ENCODE results near the gene GINM1.

GINM1 gene

DNA sequence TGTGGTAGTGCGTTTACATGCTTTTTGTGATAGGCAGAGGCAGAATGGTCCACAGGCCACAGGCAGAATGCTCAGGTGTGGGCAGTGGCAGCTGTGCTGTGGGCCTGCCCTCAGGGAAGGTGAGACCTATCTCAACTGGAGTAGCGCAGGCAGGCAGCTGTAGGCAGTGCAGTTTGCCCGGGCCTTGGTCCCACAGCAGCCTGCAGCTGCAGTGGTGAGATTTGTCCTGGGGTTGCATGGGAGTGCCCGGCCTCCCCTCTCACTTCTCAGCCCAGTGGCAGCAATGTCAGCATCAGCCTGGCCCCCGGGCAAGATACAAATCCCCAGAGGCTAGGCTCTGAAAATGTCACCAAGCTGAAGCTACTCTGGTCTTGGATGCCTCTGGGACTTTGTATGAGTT, 14.3 kb upstream of the GINM1 start:
- TF ChIP-seq, protein P1, sequence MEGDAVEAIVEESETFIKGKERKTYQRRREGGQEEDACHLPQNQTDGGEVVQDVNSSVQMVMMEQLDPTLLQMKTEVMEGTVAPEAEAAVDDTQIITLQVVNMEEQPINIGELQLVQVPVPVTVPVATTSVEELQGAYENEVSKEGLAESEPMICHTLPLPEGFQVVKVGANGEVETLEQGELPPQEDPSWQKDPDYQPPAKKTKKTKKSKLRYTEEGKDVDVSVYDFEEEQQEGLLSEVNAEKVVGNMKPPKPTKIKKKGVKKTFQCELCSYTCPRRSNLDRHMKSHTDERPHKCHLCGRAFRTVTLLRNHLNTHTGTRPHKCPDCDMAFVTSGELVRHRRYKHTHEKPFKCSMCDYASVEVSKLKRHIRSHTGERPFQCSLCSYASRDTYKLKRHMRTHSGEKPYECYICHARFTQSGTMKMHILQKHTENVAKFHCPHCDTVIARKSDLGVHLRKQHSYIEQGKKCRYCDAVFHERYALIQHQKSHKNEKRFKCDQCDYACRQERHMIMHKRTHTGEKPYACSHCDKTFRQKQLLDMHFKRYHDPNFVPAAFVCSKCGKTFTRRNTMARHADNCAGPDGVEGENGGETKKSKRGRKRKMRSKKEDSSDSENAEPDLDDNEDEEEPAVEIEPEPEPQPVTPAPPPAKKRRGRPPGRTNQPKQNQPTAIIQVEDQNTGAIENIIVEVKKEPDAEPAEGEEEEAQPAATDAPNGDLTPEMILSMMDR (IDR thresholded peaks at IDR 0.05) = no peak

DNA sequence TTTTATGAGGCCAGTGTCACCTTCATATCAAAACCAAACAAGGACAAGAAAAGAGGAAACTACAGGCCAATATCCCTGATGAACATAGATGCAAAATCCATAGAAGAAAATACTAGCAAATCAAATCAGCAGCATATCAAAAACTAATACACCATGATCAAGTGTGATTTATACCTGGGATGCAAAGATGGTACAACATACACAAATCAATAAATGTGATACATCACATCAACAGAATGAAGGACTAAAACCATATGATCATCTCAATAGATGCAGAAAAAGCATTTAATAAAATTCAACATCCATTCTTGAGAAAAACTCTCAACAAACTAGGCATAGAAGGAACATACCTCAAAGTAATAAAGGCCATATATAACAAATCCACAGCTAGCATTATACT, 8.1 kb upstream of the GINM1 start:
- TF ChIP-seq, protein P1 (IDR thresholded peaks at IDR 0.05) = no peak

DNA sequence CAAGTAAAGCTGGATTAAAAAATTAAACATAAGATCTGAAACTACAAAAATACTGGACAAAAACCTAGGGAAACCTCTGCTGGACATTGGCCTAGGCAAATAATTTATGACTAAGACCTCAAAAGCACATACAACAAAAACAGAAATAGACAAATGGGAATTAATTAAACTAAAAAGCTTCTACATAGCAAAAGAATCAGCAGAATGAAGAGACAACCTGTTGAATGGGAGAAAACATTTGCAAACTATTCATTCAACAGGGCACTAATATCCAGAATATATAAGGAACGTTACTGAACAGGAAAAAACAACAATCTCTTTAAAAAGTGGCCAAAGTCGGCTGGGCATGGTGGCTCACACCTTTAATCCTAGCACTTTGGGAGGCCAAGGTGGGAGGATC, 6.8 kb upstream of the GINM1 start:
- TF ChIP-seq, protein P1 (IDR thresholded peaks at IDR 0.05) = no peak

DNA sequence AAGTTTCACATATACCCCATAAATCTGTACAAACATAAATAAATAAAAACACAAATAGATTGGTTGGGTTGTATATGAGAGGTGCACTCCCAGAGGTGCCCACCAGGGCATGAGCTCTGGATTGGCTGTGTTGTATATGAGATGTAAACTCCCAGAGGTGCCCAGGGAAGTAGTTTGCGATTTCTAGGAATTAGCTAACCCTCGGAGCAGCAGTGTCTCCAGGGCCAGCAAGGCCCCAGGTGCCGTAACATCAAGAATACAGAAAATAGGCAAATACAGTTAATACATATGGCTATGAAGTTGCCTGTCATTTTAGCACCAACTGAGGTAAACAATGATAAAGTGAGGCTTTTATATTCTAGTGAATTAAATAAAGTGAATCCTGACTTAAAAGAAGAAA, 5.4 kb upstream of the GINM1 start:
- TF ChIP-seq, protein P1 (IDR thresholded peaks at IDR 0.05) = peak; percentile 28; the same call in 1 of the 2 replicates

DNA sequence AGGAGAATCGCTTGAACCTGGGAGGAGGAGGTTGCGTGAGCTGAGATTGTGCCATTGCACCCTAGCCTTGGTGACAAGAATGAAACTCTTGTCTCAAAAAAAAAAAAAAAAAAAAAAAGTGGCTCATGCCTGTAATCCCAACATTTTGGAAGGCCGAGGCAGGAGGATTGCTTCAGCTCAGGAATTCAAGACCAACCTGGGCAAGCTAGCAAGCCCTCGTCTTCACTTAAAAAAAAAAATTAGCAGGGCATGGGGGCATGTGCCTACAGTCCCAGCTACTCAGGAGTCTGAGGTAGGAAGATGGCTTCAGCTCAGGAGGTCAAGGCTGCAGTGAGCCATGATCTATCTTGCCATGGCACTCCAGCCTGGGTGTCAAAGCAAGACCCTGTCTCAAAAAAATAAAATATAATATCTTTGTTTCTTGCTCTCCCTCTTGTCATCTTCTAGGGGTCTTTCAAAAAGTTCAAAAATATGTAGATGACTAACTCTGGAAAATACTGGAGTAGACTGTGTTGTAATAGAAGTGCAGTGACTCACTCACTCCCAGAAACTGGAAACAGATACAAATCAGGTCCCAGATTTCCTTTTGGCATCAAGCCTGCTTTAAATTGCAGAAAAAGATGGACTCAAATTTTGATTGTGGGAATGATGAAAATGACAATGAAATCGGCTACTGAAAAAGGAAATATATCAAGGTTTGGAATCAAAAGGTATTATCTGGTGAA, 2.8 kb upstream of the GINM1 start:
- TF ChIP-seq, protein P1 (IDR thresholded peaks at IDR 0.05) = no peak

DNA sequence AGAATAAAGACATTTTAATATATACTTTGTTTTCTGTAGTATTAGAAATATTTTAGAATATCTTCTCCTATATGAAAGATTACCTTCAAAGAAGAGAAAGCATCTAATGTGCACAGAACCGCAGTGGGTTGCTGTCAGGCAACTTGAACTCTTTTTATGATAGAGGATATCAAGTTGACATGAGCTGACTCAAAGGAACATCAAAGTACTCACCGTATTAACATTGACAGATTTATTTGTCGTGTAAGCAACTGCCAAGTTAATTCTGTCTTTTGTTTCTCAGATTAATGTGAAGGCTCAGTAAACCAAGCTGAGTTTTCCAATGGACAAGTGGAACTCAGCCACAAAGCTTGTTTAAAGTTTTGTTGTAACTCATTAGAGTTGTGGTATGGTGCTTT, 2.2 kb upstream of the GINM1 start:
- TF ChIP-seq, protein P1 (IDR thresholded peaks at IDR 0.05) = no peak

DNA sequence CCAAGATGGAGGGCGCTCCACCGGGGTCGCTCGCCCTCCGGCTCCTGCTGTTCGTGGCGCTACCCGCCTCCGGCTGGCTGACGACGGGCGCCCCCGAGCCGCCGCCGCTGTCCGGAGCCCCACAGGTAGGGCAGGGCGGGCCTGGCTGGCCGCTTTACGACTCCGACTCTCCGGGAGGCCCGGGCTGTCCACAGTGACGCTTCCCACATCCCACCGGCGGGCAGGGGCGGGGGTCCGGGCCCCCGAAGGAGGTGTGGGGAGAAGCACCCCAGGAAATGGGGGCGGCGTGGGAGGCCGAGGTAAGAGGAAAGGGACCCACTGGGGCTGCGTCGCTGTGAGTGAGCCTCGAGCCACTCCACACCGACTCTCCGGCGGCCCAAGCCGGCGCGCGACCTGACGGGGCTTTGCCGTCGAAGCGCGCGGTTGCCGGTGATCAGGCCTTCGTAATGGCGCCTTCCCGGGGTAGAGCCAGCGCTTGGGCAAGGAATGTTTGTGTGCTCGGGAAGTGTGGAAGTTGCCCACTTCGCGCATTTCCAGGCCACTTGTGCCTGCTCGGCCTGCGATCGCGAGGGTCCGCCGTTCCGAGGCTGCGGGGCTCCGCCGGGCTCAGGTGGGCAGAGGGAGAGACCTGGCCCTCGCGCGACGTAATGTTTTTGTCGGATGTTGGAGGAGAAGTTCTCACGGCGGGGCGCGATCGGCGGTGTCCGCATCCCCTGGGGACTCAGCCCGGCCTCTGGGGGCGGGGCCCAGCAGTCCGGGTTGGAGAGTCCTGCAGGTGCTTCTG, 427 bp downstream of the GINM1 start:
- TF ChIP-seq, protein P1 (IDR thresholded peaks at IDR 0.05) = no peak
